Spleen (tissue), 7 donors: ENCODE measurements around the gene CPLX3.

ENCODE experiments used
- POLR2A ChIP-seq, 3 donors: fragments of 450-650 bp; IDR thresholded peaks; one replicate each; pipeline ENCODE4 v1.5.1; 2017; ENCODE audit warnings: antibody characterized with exemption in 3 of 3, mild to moderate bottlenecking in 1 of 3
- TF ChIP-seq, protein P1 (sequence below), 11 experiments: fragments of 200-600 bp in 7 of 11; fragments of 450-650 bp in 4 of 11; sonication (generic) in 4 of 11; IDR thresholded peaks in 8 of 11; conservative IDR thresholded peaks in 3 of 11; 1 replicate in 7 of 11; 2 replicates in 4 of 11; pipeline versions ENCODE4 v1.4.0 to v1.8.0; 2016 to 2021; ENCODE audit warnings: antibody characterized with exemption in 11 of 11, inconsistent platforms in 4 of 11, mild to moderate bottlenecking in 1 of 11
- donor health status: DM: no; HTN: no; CAD: no; lungs with moderate emphysema.
- donor health status: DM: no; HTN: no; CAD: no.
- donor health status: DM: no; HTN: no; CAD: no.

DNA sequence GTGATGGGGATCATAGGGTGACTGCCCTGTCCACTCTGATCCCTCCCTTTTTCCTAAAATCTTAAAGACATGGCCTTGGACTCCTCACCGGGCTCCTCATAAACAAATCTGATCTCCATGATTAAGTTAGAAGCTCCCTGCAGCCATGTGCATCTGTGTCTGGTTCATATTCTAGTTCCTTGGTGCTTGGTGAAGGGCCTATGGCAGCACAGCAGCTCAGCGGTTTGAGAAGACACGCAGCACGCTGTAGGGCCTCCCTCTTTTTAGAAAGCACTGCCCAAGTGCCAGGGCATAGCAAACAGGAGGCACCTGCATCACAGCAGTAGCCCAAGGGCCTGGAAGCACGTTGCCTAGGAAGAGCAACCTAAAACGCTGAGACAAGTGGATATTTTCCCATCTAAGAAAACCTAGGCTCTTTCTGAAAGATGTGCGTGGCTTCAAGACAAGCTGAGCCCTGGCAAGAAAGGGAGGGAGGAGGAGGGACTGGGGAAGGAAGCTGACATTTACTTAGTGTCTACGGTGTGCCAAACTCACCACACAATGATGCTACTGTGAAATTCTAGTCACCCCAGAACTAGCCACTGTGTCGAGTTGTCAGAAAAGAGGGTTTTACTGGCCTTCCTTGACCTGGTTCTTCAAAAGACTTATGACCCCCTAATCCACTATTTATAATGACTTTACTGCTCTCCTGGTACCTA, 31.4 kb downstream of the CPLX3 start:
- TF ChIP-seq, protein P1, sequence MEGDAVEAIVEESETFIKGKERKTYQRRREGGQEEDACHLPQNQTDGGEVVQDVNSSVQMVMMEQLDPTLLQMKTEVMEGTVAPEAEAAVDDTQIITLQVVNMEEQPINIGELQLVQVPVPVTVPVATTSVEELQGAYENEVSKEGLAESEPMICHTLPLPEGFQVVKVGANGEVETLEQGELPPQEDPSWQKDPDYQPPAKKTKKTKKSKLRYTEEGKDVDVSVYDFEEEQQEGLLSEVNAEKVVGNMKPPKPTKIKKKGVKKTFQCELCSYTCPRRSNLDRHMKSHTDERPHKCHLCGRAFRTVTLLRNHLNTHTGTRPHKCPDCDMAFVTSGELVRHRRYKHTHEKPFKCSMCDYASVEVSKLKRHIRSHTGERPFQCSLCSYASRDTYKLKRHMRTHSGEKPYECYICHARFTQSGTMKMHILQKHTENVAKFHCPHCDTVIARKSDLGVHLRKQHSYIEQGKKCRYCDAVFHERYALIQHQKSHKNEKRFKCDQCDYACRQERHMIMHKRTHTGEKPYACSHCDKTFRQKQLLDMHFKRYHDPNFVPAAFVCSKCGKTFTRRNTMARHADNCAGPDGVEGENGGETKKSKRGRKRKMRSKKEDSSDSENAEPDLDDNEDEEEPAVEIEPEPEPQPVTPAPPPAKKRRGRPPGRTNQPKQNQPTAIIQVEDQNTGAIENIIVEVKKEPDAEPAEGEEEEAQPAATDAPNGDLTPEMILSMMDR (IDR thresholded peaks at IDR 0.05 in 8 of 11, conservative IDR thresholded peaks at IDR 0.05 in 3 of 11), result no peak
- no peak for TF ChIP-seq POLR2A (IDR thresholded peaks at IDR 0.05)
